LHCN-M2 (cell line): Measurements from ENCODE around the gene INAFM2. TPM values are rescaled to one million over a fixed set of nuclear protein-coding genes. Genes with fewer than 3 reads are reported as not detected.

ENCODE experiments used
- DNase-seq: peaks from one replicate; pipeline ENCODE4 v3.0.0-alpha.2; 2012; ENCODE audit warnings: low read depth
- total RNA-seq: library from RNA; depleted of rRNA; stranded (reverse); fragments of >200 nt; gene quantifications from 2 replicates; pipeline ENCODE4 v1.2.3, GENCODE V29; 2014; rRNA removed

The INAFM2 gene
- total RNA-seq, 1 experiment from 2014 or later = 16.4 TPM

DNA sequence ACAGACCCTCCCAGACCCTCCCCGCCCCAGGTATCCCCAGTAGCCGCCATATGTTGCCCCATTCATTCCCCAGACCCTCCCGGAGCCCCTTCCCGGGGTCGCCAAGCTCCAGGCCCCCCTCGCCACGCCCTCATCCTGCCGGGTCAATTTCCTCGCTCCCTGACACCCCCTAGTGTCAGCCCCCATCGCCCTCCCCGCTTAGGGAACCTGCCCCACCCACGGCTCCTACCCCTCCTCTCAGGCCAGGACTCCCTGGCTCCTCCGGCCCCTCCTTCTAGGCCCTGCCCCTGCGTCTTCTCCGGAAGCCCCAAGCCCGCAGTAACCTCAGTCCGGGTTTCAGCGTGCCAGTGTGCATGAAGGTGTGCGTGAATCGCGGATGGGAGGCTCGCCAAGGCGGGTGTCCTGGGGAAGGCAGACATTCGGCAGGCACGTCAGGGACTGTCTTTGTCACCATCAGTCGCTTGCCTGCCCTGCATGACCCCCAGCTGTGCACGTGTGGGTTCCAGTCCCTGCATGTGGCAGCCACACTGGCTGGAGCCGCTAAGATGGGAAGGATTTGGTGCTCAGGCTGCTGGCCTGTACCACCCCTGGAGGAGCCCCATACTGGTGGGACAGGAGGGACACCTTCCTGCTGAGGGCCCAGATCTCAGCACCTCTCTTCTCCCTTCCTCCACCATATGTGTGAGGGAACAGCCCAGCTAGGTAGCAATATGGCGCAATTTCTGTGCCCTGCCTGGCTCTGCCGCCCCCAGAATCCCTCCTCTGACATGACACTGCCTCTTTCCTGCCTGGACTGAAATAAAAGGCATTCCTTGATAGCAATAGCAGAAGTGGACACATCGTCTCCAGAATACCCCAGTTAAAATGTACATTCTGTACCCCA, 35.2 kb downstream of the INAFM2 start:
- no peak for DNase-seq

DNA sequence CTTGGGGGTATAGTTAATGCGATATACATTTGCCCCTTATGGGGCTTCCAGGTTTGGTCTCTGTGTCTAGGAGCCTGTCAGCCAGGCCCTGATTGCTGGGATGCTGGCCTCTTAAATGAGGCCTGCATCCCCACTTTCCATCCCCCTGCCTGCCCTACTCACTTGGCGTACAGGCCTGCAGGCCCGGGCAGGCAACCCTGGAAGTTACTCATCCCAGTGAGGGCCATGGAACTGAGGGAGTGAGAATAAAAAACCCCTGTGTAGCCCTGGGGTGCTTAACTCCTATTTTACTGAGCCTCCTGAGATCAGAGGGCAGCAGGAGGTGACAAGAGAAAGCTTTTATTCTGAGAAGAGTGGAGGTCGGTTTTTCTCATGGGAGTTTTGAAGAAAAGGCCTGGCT, 36.5 kb downstream of the INAFM2 start:
- no peak for DNase-seq

GRCh38 chr15:40361640-40362039, 38.1 kb downstream of the INAFM2 start:
- DNase-seq = no peak

GRCh38 chr15:40363611-40364010, 40.1 kb downstream of the INAFM2 start:
- DNase-seq = no peak

DNA sequence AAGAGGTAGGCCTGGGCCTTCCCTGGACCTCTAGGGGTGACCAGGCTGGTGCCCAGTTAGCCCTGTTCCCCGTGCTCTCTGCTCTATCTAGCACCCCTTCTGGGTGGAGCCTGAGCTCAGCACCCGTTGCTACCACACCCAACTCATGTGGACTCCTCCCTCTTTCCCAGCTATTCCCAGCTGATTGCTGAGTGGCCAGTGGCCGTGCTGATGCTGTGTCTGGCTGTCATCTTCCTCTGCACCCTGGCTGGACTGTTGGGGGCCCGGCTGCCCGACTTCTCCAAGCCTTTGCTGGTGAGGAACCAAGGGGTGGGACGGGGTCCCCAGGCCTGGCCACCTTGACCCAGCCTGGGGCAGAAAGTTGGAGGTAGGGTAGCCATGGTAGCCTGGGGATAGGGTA, 40.8 kb downstream of the INAFM2 start:
- no peak for DNase-seq

- no peak for DNase-seq
These were observed 41.5 kb downstream of the INAFM2 start for GRCh38 chr15:40365016-40365415.

GRCh38 chr15:40365624-40366456, 42.3 kb downstream of the INAFM2 start:
- no peak for DNase-seq

GRCh38 chr15:40366457-40367370, 43.2 kb downstream of the INAFM2 start:
- DNase-seq = no peak

DNA sequence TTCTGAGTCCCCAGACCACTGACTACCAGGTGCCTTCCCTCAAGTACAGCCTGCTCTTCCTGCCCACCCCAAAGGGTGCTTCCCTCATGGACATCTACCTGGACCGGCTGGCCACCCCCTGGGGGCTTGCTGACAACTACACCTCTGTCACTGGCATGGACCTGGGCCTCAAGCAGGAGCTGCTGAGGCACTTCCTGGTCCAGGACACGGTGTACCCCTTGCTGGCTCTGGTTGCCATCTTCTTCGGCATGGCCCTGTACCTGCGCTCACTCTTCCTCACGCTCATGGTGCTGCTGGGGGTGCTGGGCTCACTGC, 43.8 kb downstream of the INAFM2 start:
- no peak for DNase-seq

DNA sequence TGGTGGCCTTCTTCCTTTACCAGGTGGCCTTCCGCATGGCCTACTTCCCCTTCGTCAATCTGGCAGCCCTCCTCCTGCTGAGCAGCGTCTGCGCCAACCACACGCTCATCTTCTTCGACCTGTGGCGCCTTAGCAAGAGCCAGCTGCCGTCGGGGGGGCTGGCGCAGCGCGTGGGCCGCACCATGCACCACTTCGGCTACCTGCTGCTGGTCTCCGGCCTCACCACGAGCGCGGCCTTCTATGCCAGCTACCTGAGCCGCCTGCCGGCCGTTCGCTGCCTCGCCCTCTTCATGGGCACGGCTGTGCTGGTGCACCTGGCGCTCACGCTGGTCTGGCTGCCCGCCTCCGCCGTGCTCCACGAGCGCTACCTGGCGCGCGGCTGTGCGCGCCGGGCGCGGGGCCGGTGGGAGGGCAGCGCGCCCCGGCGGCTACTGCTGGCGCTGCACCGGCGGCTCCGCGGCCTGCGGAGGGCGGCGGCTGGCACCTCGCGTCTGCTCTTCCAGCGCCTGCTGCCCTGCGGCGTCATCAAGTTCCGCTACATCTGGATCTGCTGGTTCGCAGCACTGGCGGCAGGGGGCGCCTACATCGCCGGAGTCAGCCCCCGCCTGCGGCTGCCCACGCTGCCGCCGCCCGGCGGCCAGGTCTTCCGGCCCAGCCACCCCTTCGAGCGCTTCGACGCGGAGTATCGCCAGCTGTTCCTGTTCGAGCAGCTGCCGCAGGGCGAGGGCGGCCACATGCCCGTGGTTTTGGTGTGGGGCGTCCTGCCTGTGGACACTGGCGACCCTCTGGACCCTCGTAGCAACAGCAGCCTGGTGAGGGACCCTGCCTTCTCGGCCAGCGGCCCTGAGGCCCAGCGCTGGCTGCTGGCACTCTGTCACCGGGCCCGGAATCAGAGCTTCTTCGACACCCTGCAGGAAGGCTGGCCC, 44.5 kb downstream of the INAFM2 start:
- DNase-seq = peak; percentile 87

DNA sequence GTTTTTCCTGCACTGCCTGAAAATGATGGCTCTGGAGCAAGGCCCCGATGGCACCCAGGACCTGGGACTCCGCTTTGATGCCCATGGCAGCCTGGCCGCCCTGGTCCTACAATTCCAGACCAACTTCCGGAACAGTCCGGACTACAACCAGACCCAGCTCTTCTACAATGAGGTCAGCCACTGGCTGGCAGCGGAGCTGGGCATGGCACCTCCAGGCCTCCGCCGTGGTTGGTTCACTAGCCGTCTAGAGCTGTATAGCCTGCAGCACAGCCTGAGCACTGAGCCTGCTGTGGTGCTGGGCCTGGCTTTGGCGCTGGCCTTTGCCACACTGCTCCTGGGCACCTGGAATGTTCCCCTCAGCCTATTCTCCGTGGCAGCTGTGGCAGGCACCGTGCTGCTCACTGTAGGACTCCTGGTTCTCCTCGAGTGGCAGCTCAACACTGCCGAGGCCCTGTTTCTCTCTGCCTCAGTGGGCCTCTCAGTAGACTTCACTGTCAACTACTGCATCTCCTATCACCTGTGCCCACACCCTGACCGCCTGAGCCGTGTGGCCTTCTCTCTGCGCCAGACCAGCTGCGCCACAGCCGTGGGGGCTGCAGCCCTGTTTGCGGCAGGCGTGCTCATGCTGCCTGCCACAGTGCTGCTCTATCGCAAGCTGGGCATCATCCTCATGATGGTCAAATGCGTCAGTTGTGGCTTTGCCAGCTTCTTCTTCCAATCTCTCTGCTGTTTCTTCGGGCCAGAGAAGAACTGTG, 45.4 kb downstream of the INAFM2 start:
- DNase-seq = no peak

DNA sequence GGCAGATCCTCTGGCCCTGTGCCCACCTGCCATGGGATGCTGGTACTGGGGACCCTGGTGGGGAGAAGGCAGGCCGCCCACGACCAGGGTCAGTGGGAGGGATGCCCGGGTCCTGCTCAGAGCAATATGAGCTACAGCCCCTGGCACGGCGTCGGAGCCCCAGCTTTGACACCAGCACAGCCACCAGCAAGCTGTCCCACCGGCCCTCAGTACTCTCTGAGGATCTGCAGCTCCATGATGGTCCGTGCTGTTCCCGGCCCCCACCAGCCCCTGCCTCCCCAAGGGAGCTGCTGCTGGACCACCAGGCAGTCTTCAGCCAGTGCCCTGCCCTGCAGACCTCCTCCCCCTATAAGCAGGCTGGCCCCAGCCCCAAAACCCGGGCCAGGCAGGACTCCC, 46.0 kb downstream of the INAFM2 start:
- DNase-seq = no peak

GRCh38 chr15:40369971-40370370, 46.5 kb downstream of the INAFM2 start:
- DNase-seq = no peak

GRCh38 chr15:40372981-40373380, 49.5 kb downstream of the INAFM2 start:
- no peak for DNase-seq

Other genes starting within 250 kb of the INAFM2 start
- 3.3 and 8.7 TPM in 2 replicates for gene BMF, start 214.8 kb upstream of the INAFM2 start, total RNA-seq
- 63.2 and 72.7 TPM in 2 replicates for gene BUB1B, start 162.6 kb upstream of the INAFM2 start, total RNA-seq
- gene PAK6, start 84.6 kb upstream of the INAFM2 start, total RNA-seq = under 0.01 TPM in 1 of 2 replicates, not detected in the other
- gene ANKRD63, start 40.6 kb upstream of the INAFM2 start, total RNA-seq = not detected in 2 replicates
- gene PLCB2, start 15.8 kb upstream of the INAFM2 start, total RNA-seq = 0.75 and 1.9 TPM in 2 replicates
- gene CCDC9B, start 17.2 kb downstream of the INAFM2 start, total RNA-seq = 9.8 and 12.1 TPM in 2 replicates
- not detected in 2 replicates for gene PHGR1, start 27.3 kb downstream of the INAFM2 start, total RNA-seq
- gene DISP2, start 34.5 kb downstream of the INAFM2 start, total RNA-seq = 1.2 and 1.3 TPM in 2 replicates
- 121 and 125 TPM in 2 replicates for gene KNSTRN, start 59.0 kb downstream of the INAFM2 start, total RNA-seq
- 26.2 and 32.3 TPM in 2 replicates for gene IVD, start 82.1 kb downstream of the INAFM2 start, total RNA-seq
- 8.3 TPM in 2 replicates for gene BAHD1, start 117.3 kb downstream of the INAFM2 start, total RNA-seq
- 27.9 and 30.1 TPM in 2 replicates for gene CHST14, start 147.3 kb downstream of the INAFM2 start, total RNA-seq
- 12.9 and 14.1 TPM in 2 replicates for gene CCDC32, start 241.3 kb downstream of the INAFM2 start, total RNA-seq
- gene RPUSD2, start 245.6 kb downstream of the INAFM2 start, total RNA-seq = 11.5 and 12.6 TPM in 2 replicates